ENCODE data around the gene CNTLN. TPM values are rescaled to one million over a fixed set of nuclear protein-coding genes. Genes with fewer than 3 reads are reported as not detected.

Gene CNTLN
- total RNA-seq, 4 donors from 2014 or later, result 1.6 to 7.0 (median 2.4) TPM

- intact Hi-C loops (cut with DNase I; ENCODE audit: low total_unique reads), result no loop called here
Observed at GRCh38 chr9:17293685-17294084, 158.8 kb downstream of the CNTLN start.

GRCh38 chr9:17294822-17295624 lies 160.2 kb downstream of the CNTLN start:
- H3K9me3 ChIP-seq, result no peaks in the 10 kb centered on the region
- H3K4me1 ChIP-seq, result no peaks in the 10 kb centered on the region
- WGBS, 2 donors (ENCODE audit: low coverage in 1 of 2), result 93 to 100% methylated on average over 2 to 35 of the region's 41 CpGs
- H3K4me3 ChIP-seq, result no peak overlapping the region
- intact Hi-C loops (cut with DNase I; ENCODE audit: low total_unique reads) (no loop called here), in situ Hi-C loops (cut with MboI; ENCODE audit: low pct_ligation_motif_present in 1 of 4, low pct_unique_long_range_greater_than_20kb in 1 of 4, low sequenced_read_pairs in 3 of 4) (no loop called here)
- no peak overlapping the region for H3K27ac ChIP-seq
- DNase-seq, result no peak
- no peaks in the 10 kb centered on the region for H3K36me3 ChIP-seq
- H3K27me3 ChIP-seq, result no peaks in the 10 kb centered on the region
- TF ChIP-seq POLR2AphosphoS5 (IDR thresholded peaks at IDR 0.05), result no peak
- TF ChIP-seq CTCF (IDR thresholded peaks at IDR 0.05), result no peak
- no peak for TF ChIP-seq POLR2A (IDR thresholded peaks at IDR 0.05)
- no peak for TF ChIP-seq EP300 (IDR thresholded peaks at IDR 0.05; ENCODE audit: low read depth)

More at GRCh38 chr9:17293685-17294084, 158.8 kb downstream of the CNTLN start:
- 87% methylated on average over 12 of the region's 12 CpGs; no CpG with 5 or more reads in 1 of the 2 donors for WGBS, 2 donors (ENCODE audit: low coverage in 1 of 2)
- Histone ChIP-seq H3K36me3 (no peaks in the 10 kb centered on the region), H3K9me3 (no peaks in the 10 kb centered on the region), H3K4me1 (no peaks in the 10 kb centered on the region), H3K4me3 (no peak overlapping the region), H3K27me3 (no peaks in the 10 kb centered on the region), H3K27ac (no peak overlapping the region)
- DNase-seq, result no peak
- in situ Hi-C loops (cut with MboI; ENCODE audit: low pct_ligation_motif_present in 1 of 4, low pct_unique_long_range_greater_than_20kb in 1 of 4, low sequenced_read_pairs in 3 of 4), result no loop called here
- no peak for TF ChIP-seq POLR2A (IDR thresholded peaks at IDR 0.05)
- TF ChIP-seq POLR2AphosphoS5 (IDR thresholded peaks at IDR 0.05), result no peak
- no peak for TF ChIP-seq CTCF (IDR thresholded peaks at IDR 0.05)
- no peak for TF ChIP-seq EP300 (IDR thresholded peaks at IDR 0.05; ENCODE audit: low read depth)

- no peaks in the 10 kb centered on the region for H3K36me3 ChIP-seq
- intact Hi-C loops (cut with DNase I; ENCODE audit: low total_unique reads) (no loop called here), in situ Hi-C loops (cut with MboI; ENCODE audit: low pct_ligation_motif_present in 1 of 4, low pct_unique_long_range_greater_than_20kb in 1 of 4, low sequenced_read_pairs in 3 of 4) (no loop called here)
- H3K4me1 ChIP-seq, result no peaks in the 10 kb centered on the region
- H3K9me3 ChIP-seq, result peaks cover 0 to 4% of the 10 kb centered on the region in 2 donors
- no peak for DNase-seq
- no peak overlapping the region for H3K27ac ChIP-seq
- H3K4me3 ChIP-seq, result no peak overlapping the region
- H3K27me3 ChIP-seq, result no peaks in the 10 kb centered on the region
- no peak for TF ChIP-seq EP300 (IDR thresholded peaks at IDR 0.05; ENCODE audit: low read depth)
- TF ChIP-seq POLR2AphosphoS5 (IDR thresholded peaks at IDR 0.05), result no peak
- no peak for TF ChIP-seq POLR2A (IDR thresholded peaks at IDR 0.05)
- no peak for TF ChIP-seq CTCF (IDR thresholded peaks at IDR 0.05)
Observed at GRCh38 chr9:17315341-17315740, 180.5 kb downstream of the CNTLN start.

GRCh38 chr9:17318821-17319320 lies 184.0 kb downstream of the CNTLN start:
- no peaks in the 10 kb centered on the region for H3K9me3 ChIP-seq
- no peak for DNase-seq
- no peak overlapping the region for H3K4me3 ChIP-seq
- no peak overlapping the region for H3K27ac ChIP-seq
- in situ Hi-C loops (cut with MboI; ENCODE audit: low pct_ligation_motif_present in 1 of 4, low pct_unique_long_range_greater_than_20kb in 1 of 4, low sequenced_read_pairs in 3 of 4) (no loop called here), intact Hi-C loops (cut with DNase I; ENCODE audit: low total_unique reads) (no loop called here)
- 80 to 86% methylated on average over 3 to 4 of the region's 4 CpGs for WGBS, 2 donors (ENCODE audit: low coverage in 1 of 2)
- TF ChIP-seq EP300 (IDR thresholded peaks at IDR 0.05; ENCODE audit: low read depth), result no peak
- no peak for TF ChIP-seq POLR2AphosphoS5 (IDR thresholded peaks at IDR 0.05)
- TF ChIP-seq CTCF (IDR thresholded peaks at IDR 0.05), result no peak
- no peak for TF ChIP-seq POLR2A (IDR thresholded peaks at IDR 0.05)
- no peaks in the 10 kb centered on the region for H3K27me3 ChIP-seq
- H3K36me3 ChIP-seq, result no peaks in the 10 kb centered on the region
- no peaks in the 10 kb centered on the region for H3K4me1 ChIP-seq

Measured in transverse colon (tissue), 4 donors.